Measurements from ENCODE around the gene WDFY1.
"Not testable (repeated sequence)": the region's sequence is repeated elsewhere in the genome, so short reads cannot be mapped to it uniquely, and the experiment has no call there.

Gene WDFY1

DNA sequence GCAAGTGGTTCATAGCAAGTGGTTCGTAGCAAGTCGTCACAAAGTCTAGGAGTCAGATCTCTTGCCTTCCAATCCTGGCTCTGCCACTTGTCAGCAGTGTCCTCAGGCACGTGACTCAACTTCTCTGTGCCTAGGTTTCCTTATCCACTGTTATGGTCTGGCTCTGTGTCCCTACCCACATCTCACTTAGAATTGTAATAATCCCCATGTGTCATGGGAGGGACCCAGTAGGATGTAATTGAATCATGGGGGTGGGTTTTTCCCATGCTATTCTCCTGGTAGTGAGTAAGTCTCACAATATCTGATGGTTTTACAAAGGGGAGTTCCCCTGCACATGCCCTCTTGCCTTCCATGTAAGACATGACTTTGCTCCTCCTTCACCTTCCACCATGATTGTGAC is 55.9 kb downstream of the WDFY1 start:
- DNase-seq = no peak

DNA sequence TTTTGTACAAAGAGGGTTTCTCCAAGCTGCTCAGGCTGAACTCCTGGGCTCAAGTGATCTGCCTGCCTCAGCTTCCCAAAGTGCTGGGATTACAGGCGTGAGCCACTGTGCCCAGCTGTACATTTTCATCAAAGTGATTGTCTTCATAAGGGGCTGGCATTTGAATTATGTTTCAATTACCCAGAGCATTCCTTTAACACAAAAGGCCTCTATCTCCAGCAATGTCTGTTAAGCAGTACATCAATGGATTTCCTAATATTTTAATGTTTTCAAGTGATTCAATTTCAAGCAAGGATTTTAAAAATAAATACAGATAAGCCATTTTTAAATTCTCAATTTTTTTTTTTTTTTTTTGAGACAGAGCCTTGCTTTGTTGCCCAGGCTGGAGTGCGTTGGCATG is 56.9 kb downstream of the WDFY1 start:
- DNase-seq = no peak

DNA sequence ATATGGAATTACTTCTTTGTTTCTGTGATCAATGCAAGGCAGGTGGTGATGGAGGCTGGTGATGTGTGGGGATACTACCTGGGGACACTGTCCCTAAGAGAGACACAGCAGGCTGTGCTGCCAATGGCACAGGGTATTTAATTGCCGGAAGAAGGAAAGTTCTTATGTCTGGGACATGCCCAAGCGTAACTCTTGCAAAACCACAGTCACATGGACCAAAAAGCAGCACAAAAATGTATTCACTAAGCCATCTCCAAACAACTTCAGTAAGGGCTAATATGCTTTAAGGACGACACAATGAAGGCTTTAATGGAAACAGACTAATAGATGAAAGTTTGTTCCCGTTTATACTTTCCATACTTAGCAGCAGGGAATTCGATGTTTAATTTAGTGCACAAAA is 58.0 kb downstream of the WDFY1 start:
- no peak for DNase-seq

DNA sequence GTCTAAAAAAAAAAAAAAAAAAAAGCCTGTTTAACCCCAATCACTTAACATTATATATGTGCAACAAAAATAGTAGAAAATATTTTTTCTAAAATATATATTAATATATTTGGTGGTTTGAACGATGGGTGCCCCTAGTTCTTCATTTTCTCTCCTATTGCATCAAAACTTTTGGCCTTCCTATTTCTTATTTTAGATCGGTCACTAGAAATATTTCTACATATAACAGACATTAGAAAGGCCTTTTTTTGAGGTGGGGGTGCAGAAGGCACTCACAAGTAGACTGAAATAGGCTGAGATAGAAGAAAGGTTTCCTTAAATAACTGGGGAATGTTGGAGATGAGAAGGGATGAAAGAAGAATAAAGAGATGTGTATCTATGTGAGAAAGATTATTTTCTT is 58.4 kb downstream of the WDFY1 start:
- no peak for DNase-seq

DNA sequence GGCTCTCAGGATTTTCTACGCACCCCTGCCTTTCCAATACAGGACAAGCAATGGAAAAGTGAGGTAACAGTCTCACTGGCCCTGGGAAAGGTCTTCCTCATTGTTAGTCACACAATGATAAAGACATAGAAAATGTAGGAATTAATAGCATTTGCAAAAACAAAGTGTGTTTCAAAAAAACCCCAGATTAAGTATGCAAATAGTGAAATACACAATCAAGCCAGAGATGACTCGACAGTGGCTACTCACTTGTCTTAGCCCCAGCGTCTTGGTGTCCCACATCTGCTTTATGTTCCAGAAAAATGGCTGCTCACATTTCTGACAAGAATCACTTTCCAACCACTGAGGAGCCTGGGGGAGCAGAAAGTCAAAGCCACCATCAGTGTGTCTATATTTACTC is 60.7 kb downstream of the WDFY1 start:
- DNase-seq = no peak

- DNase-seq = no peak
Measured at GRCh38 chr2:223882715-223883114, 62.4 kb downstream of the WDFY1 start.

GRCh38 chr2:223880796-223881195 is 64.3 kb downstream of the WDFY1 start:
- no peak for DNase-seq

DNA sequence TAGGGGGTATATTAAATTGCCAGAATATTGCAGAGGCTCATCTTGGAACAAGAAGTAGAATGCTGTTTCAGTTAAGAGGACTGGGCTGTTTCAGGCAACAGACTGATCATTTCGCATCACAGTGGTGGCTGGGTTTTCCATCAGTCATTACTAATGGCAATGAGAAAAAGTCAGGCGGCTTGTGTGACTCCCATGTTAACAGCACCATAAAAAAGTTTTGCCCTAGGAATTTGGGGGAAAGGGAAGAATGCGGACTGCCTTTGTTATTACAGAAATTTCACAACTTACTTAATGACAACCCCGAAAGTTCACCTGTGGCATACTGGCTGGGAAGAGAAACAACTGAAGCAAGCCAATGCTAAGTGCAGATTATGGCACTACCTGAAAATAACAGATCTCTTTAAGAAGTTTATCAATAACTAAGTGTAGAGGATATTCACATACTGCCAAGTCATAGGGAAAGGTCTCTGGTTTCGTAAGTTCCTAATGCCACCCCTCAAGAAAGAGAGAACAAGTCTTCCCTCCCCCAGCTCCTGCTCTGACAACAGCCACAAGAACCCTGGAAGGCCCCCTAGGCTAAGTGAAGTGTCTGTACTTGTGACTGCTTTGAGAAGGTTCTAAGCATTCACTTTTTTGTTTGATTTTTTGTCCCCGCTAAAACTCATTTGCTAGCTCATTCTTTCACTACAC is 67.3 kb downstream of the WDFY1 start:
- no peak for DNase-seq

GRCh38 chr2:223873672-223874071 is 71.5 kb downstream of the WDFY1 start:
- DNase-seq = no peak

DNA sequence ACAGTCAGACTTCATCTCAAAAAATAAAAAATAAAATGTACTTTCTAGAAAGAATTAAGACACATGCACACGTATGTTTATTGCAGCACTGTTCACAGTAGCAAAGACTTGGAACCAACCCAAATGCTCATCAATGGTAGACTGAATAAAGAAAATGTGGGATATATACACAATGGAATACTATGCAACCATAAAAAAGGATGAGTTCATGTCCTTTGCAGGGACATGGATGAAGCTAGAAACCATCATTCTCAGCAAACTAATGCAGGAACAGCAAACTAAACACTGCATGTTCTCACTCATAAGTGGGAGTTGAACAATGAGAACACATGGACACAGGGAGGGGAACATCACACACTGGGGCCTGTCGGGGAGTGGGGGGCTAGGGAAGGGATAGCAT is 72.4 kb downstream of the WDFY1 start:
- DNase-seq = not testable (repeated sequence)

- not testable (repeated sequence) for DNase-seq
Measured at GRCh38 chr2:223871661-223872060, 73.5 kb downstream of the WDFY1 start.

- DNase-seq = no peak
Measured at GRCh38 chr2:223870840-223871611, 74.1 kb downstream of the WDFY1 start.

- DNase-seq = no peak
Measured at GRCh38 chr2:223868005-223868404, 77.1 kb downstream of the WDFY1 start.

GRCh38 chr2:223865907-223866508 is 79.1 kb downstream of the WDFY1 start:
- DNase-seq = no peak

- no peak for DNase-seq
Measured at GRCh38 chr2:223865124-223865523, 80.0 kb downstream of the WDFY1 start.

DNA sequence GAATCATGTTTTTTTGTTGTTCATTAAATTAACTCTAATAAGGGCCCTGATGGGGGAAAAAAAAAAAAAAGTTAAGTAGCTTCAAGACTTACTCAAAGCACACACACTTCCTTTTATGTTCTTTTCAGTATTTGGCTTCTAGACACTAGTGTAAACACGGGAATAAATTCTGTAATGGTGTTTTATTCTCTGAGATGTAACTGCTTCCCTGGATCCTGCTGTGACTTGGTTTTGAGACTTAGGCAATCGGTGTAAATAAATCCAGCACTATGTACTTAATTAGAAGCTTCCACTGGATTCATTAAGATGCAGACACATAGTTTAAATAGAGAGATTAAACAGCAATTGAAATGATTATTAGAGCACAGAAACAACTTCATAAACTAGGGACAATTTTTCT is 81.6 kb downstream of the WDFY1 start:
- no peak for DNase-seq

GRCh38 chr2:223860809-223861738 is 84.1 kb downstream of the WDFY1 start:
- no peak for DNase-seq

- no peak for DNase-seq
Measured at GRCh38 chr2:223859070-223859469, 86.1 kb downstream of the WDFY1 start.

- no peak for DNase-seq
Measured at GRCh38 chr2:223856584-223856983, 88.6 kb downstream of the WDFY1 start.

DNA sequence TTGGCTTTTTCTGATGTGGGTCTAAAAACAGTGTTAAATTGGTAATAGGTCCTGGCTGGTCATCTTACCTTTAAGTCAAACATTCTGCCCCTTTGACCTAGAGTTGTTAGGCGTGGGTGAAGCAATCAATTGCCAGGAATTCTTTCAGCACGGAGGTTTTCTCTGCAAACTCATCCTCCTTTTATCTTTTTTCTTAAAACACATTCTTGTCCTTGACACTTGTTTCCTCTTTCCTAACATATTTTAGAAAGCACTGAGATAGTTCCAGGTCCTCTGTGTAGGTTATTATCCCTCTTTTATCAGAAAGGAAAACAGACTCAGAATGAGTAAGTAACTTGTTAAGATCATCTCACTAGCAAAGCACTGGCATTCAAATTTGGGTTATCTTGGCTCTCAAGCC is 89.1 kb downstream of the WDFY1 start:
- no peak for DNase-seq

- DNase-seq = no peak
Measured at GRCh38 chr2:223855426-223855825, 89.7 kb downstream of the WDFY1 start.

DNA sequence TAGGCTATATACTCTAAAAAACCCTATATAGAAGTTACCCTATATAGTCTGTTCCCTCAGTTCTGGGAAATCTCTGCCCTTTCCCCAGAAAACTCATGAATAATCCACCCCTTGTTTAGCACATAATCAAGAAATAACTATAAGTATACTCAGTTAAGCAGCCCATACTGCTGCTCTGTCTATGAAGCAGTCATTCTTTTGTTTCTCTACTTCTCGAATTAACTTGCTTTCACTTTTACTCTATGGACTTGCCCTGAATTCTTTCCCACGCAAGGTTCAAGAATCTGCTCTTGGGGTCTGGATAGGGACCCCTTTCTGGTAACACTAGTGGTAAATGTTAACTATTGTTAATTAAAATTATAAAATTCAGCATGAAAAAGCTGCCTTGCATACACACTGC is 90.4 kb downstream of the WDFY1 start:
- DNase-seq = no peak

DNA sequence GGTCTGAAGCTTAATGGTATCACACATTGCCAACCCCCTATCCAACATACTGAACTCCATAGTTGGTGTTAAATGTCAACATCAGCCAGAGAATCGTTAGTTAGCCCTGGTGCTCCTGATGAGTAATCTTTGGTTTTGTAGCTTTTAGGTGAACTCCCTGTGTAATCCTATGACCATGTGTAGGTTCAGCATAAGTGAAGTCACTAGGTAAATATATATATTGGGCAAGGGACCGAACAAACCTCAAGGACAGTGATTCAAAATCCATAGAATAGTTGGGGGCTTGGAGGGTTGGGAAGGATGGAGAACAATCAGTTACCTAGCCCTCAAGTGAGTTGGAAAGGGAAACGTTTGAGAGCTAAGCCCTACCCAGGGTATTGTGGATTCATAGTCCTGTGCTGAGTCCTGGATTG is 91.7 kb downstream of the WDFY1 start:
- no peak for DNase-seq

Data from stimulated activated CD4-positive, alpha-beta T cell treated with anti-CD3 and anti-CD28 coated beads, Interleukin-12 subunit alpha, Interleukin-12 subunit beta, amount 100 ng/mL, for 4 hours (primary cell).